ENCODE data around the gene RNU6-9.

RNU6-9 gene

GRCh38 chr19:929203-929890 lies 36.1 kb downstream of the RNU6-9 start:
- TF ChIP-seq TAF1 (IDR thresholded peaks at IDR 0.05; ENCODE audit: borderline replicate concordance, insufficient read depth, low read length) (no peak), FOXP2 (optimal IDR thresholded peaks at IDR 0.05; ENCODE audit: borderline replicate concordance, extremely low read depth, extremely low read length, insufficient read depth) (no peak), POLR2AphosphoS5 (IDR thresholded peaks at IDR 0.05; ENCODE audit: low read depth, low read length) (no peak), REST (IDR thresholded peaks at IDR 0.05; ENCODE audit: insufficient read depth in 1 of 2, low read depth in 2 of 2, low read length in 2 of 2) (no peak), SIN3A (IDR thresholded peaks at IDR 0.05; ENCODE audit: borderline replicate concordance, insufficient read depth, low read length) (no peak)

- no peak for TF ChIP-seq TAF1 (IDR thresholded peaks at IDR 0.05; ENCODE audit: borderline replicate concordance, insufficient read depth, low read length)
Measured at GRCh38 chr19:929891-930258, 36.6 kb downstream of the RNU6-9 start.

GRCh38 chr19:931860-932647 lies 38.8 kb downstream of the RNU6-9 start:
- TF ChIP-seq POLR2AphosphoS5 (IDR thresholded peaks at IDR 0.05; ENCODE audit: low read depth, low read length) (no peak), TAF1 (IDR thresholded peaks at IDR 0.05; ENCODE audit: borderline replicate concordance, insufficient read depth, low read length) (no peak), FOXP2 (optimal IDR thresholded peaks at IDR 0.05; ENCODE audit: borderline replicate concordance, extremely low read depth, extremely low read length, insufficient read depth) (no peak), SIN3A (IDR thresholded peaks at IDR 0.05; ENCODE audit: borderline replicate concordance, insufficient read depth, low read length) (no peak), REST (IDR thresholded peaks at IDR 0.05; ENCODE audit: insufficient read depth in 1 of 2, low read depth in 2 of 2, low read length in 2 of 2) (no peak)

- no peak for TF ChIP-seq TAF1 (IDR thresholded peaks at IDR 0.05; ENCODE audit: borderline replicate concordance, insufficient read depth, low read length)
- TF ChIP-seq REST (IDR thresholded peaks at IDR 0.05; ENCODE audit: insufficient read depth in 1 of 2, low read depth in 2 of 2, low read length in 2 of 2) = no peak
- TF ChIP-seq FOXP2 (optimal IDR thresholded peaks at IDR 0.05; ENCODE audit: borderline replicate concordance, extremely low read depth, extremely low read length, insufficient read depth) = peak; percentile 86
- TF ChIP-seq POLR2AphosphoS5 (IDR thresholded peaks at IDR 0.05; ENCODE audit: low read depth, low read length) = no peak
- peak; percentile 11; the same call in 1 of the 2 replicates for TF ChIP-seq SIN3A (IDR thresholded peaks at IDR 0.05; ENCODE audit: borderline replicate concordance, insufficient read depth, low read length)
Measured at GRCh38 chr19:932648-933552, 39.6 kb downstream of the RNU6-9 start.

GRCh38 chr19:933553-933882 lies 40.2 kb downstream of the RNU6-9 start:
- TF ChIP-seq FOXP2 (optimal IDR thresholded peaks at IDR 0.05; ENCODE audit: borderline replicate concordance, extremely low read depth, extremely low read length, insufficient read depth) (no peak), TAF1 (IDR thresholded peaks at IDR 0.05; ENCODE audit: borderline replicate concordance, insufficient read depth, low read length) (no peak), POLR2AphosphoS5 (IDR thresholded peaks at IDR 0.05; ENCODE audit: low read depth, low read length) (no peak), SIN3A (IDR thresholded peaks at IDR 0.05; ENCODE audit: borderline replicate concordance, insufficient read depth, low read length) (no peak), REST (IDR thresholded peaks at IDR 0.05; ENCODE audit: insufficient read depth in 1 of 2, low read depth in 2 of 2, low read length in 2 of 2) (no peak)
